HepG2 (cell line): Measurements from ENCODE around the gene MICALL2. TPM values are rescaled to one million over a fixed set of nuclear protein-coding genes. Genes with fewer than 3 reads are reported as not detected.

Experiments used
- BCL6 ChIP-seq: IDR thresholded peaks from 2 replicates; pipeline ENCODE4 v1.6.1; 2016; ENCODE audit warnings: missing genetic modification reagents, missing compliant biosample characterization
- BRD4 ChIP-seq: sonication (generic); formaldehyde crosslinking; IDR thresholded peaks from 2 replicates; pipeline ENCODE4 v1.4.0; 2020; ENCODE audit warnings: missing genetic modification reagents
- ELF4 ChIP-seq: sonication (generic); formaldehyde crosslinking; IDR thresholded peaks from 2 replicates; pipeline ENCODE4 v1.5.0; 2020; ENCODE audit warnings: missing genetic modification reagents, mild to moderate bottlenecking, moderate library complexity, borderline replicate concordance
- IRF2 ChIP-seq: IDR thresholded peaks from 2 replicates; pipeline ENCODE4 v1.6.1; 2018; ENCODE audit warnings: missing genetic modification reagents, missing compliant biosample characterization
- NFE2L2 ChIP-seq: fragments of 150-350 bp; IDR thresholded peaks from 2 replicates; pipeline ENCODE4 v1.6.1; 2014; ENCODE audit warnings: low read length
- NPAS2 ChIP-seq: sonication (generic); formaldehyde crosslinking; IDR thresholded peaks from 2 replicates; pipeline ENCODE4 v1.8.0; 2022; ENCODE audit warnings: mild to moderate bottlenecking, missing genetic modification reagents, borderline replicate concordance
- PITX1 ChIP-seq: sonication (generic); formaldehyde crosslinking; IDR thresholded peaks from 2 replicates; pipeline ENCODE4 v1.5.1; 2020; ENCODE audit warnings: mild to moderate bottlenecking, missing genetic modification reagents
- RXRA ChIP-seq: sonication (generic); formaldehyde crosslinking; IDR thresholded peaks from 2 replicates; pipeline ENCODE4 v1.5.1; 2020; ENCODE audit warnings: missing genetic modification reagents
- SMARCE1 ChIP-seq: fragments of 450-650 bp; IDR thresholded peaks from 2 replicates; pipeline ENCODE4 v1.6.1; 2017; ENCODE audit warnings: borderline replicate concordance
- SMC3 ChIP-seq: IDR thresholded peaks from 2 replicates; pipeline ENCODE4 v1.6.1; 2011; ENCODE audit warnings: low read length, improper control_type of control experiment
- TBP ChIP-seq: sonication (generic); formaldehyde crosslinking; IDR thresholded peaks from 2 replicates; pipeline ENCODE4 v1.5.0; 2020; ENCODE audit warnings: missing genetic modification reagents
- ZNF7 ChIP-seq: IDR thresholded peaks from 2 replicates; pipeline ENCODE4 v1.6.1; 2016; ENCODE audit warnings: missing biosample characterization, missing genetic modification reagents
- ZNF709 ChIP-seq: sonication (generic); formaldehyde crosslinking; IDR thresholded peaks from 2 replicates; pipeline ENCODE4 v1.5.0; 2020; ENCODE audit warnings: mild to moderate bottlenecking, missing genetic modification reagents
- polyA plus RNA-seq, 8 experiments: library from polyadenylated mRNA; depleted of rRNA in 3 of 8; stranded (reverse) in 7 of 8; unstranded in 1 of 8; fragments of >200 nt; fragmentation: Illumina TruSeq in 4 of 8; extraction: Trizol in 4 of 8; gene quantifications; 2 replicates each; pipeline versions ENCODE4 v1.2.1 to v1.2.3, GENCODE V29; 2011 to 2016; ENCODE audit warnings: low read depth in 4 of 8, missing spikeins in 1 of 8, mixed read lengths in 1 of 8; ENCODE audit not compliant: insufficient read depth in 1 of 8
- total RNA-seq, 5 experiments: library from RNA; depleted of rRNA; stranded (reverse); fragments of >200 nt; fragmentation: Illumina TruSeq; extraction: Trizol; gene quantifications; 2 replicates each; pipeline ENCODE4 v1.2.3, GENCODE V29; 2016; ENCODE audit warnings: low read depth in 1 of 5
- TF ChIP-seq, protein P1 (sequence below): sonication (generic); formaldehyde crosslinking; IDR thresholded peaks from 2 replicates; pipeline ENCODE4 v1.8.1; 2023; ENCODE audit warnings: mild to moderate bottlenecking, missing genetic modification reagents
- TF ChIP-seq, protein P2 (sequence below), 2 experiments: IDR thresholded peaks; 2 replicates each; pipeline ENCODE4 v1.6.1; 2011 to 2012; ENCODE audit warnings: low read length in 2 of 2, borderline replicate concordance in 1 of 2, low read depth in 1 of 2, mild to moderate bottlenecking in 1 of 2, moderate library complexity in 1 of 2
- TF ChIP-seq, protein P3 (sequence below): sonication (generic); formaldehyde crosslinking; IDR thresholded peaks from 2 replicates; pipeline ENCODE4 v1.9.0; 2021; ENCODE audit warnings: missing genetic modification reagents, borderline replicate concordance
- TF ChIP-seq, protein P4 (sequence below): sonication (generic); formaldehyde crosslinking; IDR thresholded peaks from 2 replicates; pipeline ENCODE4 v1.4.0; 2020; ENCODE audit warnings: missing genetic modification reagents
- TF ChIP-seq, protein P5 (sequence below): sonication (generic); formaldehyde crosslinking; IDR thresholded peaks from 2 replicates; pipeline ENCODE4 v1.5.1; 2020; ENCODE audit warnings: missing genetic modification reagents, mild to moderate bottlenecking, borderline replicate concordance

Gene MICALL2
- total and polyA plus RNA-seq, 2 of the 13 experiments (the other 11 are each of a cell fraction or from before 2014, with no cell fraction given): 5.8 to 12.4 TPM

DNA sequence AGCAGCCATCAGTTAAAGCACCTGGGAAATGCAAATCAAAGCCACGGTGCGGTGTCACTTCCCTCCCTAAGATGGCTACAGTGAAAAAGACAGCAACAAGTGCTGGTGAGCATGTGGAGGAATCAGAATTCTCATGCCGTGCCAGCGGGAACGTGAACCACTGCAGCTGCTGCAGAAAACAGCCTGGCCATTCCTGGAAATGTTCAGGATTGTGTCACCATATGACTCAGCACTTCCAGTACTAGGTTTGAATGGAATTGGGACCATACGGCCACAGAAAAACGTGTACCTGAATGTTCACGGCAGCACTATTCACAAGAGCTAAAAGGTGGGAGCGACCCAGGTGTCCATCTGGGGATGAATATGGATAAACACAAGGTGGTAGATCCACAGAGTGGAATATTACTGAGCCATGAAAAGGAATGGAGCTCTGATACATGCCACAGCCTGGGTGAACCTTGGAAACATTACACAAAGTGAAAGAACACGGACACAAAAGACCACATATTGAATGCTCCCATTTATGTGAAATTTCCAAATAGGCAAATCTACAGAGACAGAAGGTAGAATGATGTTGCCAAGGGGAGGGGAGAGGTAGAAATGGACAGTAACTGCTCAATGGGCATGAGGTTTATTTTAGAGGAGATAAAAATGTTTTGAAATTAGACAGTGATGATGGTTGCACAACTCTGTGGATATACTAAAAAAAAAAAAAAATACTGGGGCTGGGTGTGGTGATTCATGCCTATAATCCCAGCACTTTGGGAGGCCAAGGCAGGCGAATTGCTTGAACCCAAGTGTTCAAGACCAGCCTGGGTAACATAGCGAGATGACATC lies 61.6 kb downstream of the MICALL2 start (continued):
- TF ChIP-seq NPAS2 (CRISPR knock-in tag): no peak
- TF ChIP-seq, protein P1, sequence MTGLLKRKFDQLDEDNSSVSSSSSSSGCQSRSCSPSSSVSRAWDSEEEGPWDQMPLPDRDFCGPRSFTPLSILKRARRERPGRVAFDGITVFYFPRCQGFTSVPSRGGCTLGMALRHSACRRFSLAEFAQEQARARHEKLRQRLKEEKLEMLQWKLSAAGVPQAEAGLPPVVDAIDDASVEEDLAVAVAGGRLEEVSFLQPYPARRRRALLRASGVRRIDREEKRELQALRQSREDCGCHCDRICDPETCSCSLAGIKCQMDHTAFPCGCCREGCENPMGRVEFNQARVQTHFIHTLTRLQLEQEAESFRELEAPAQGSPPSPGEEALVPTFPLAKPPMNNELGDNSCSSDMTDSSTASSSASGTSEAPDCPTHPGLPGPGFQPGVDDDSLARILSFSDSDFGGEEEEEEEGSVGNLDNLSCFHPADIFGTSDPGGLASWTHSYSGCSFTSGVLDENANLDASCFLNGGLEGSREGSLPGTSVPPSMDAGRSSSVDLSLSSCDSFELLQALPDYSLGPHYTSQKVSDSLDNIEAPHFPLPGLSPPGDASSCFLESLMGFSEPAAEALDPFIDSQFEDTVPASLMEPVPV (CRISPR knock-in tag): no peak
- TF ChIP-seq, protein P2, sequence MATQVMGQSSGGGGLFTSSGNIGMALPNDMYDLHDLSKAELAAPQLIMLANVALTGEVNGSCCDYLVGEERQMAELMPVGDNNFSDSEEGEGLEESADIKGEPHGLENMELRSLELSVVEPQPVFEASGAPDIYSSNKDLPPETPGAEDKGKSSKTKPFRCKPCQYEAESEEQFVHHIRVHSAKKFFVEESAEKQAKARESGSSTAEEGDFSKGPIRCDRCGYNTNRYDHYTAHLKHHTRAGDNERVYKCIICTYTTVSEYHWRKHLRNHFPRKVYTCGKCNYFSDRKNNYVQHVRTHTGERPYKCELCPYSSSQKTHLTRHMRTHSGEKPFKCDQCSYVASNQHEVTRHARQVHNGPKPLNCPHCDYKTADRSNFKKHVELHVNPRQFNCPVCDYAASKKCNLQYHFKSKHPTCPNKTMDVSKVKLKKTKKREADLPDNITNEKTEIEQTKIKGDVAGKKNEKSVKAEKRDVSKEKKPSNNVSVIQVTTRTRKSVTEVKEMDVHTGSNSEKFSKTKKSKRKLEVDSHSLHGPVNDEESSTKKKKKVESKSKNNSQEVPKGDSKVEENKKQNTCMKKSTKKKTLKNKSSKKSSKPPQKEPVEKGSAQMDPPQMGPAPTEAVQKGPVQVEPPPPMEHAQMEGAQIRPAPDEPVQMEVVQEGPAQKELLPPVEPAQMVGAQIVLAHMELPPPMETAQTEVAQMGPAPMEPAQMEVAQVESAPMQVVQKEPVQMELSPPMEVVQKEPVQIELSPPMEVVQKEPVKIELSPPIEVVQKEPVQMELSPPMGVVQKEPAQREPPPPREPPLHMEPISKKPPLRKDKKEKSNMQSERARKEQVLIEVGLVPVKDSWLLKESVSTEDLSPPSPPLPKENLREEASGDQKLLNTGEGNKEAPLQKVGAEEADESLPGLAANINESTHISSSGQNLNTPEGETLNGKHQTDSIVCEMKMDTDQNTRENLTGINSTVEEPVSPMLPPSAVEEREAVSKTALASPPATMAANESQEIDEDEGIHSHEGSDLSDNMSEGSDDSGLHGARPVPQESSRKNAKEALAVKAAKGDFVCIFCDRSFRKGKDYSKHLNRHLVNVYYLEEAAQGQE (IDR thresholded peaks at IDR 0.05; ENCODE audit: borderline replicate concordance in 1 of 2, low read depth in 1 of 2, low read length in 2 of 2): no peak
- TF ChIP-seq ZNF7: peak; percentile 63; the same call in 1 of the 2 replicates
- no peak for TF ChIP-seq SMARCE1
- no peak for TF ChIP-seq PITX1 (CRISPR knock-in tag)
- no peak for TF ChIP-seq ZNF709 (CRISPR knock-in tag)
- no peak for TF ChIP-seq RXRA (CRISPR knock-in tag)
- no peak for TF ChIP-seq TBP
- TF ChIP-seq SMC3: no peak
- TF ChIP-seq ELF4 (CRISPR knock-in tag): no peak
- TF ChIP-seq, protein P3, sequence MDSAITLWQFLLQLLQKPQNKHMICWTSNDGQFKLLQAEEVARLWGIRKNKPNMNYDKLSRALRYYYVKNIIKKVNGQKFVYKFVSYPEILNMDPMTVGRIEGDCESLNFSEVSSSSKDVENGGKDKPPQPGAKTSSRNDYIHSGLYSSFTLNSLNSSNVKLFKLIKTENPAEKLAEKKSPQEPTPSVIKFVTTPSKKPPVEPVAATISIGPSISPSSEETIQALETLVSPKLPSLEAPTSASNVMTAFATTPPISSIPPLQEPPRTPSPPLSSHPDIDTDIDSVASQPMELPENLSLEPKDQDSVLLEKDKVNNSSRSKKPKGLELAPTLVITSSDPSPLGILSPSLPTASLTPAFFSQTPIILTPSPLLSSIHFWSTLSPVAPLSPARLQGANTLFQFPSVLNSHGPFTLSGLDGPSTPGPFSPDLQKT (CRISPR knock-in tag): no peak
- TF ChIP-seq, protein P4, sequence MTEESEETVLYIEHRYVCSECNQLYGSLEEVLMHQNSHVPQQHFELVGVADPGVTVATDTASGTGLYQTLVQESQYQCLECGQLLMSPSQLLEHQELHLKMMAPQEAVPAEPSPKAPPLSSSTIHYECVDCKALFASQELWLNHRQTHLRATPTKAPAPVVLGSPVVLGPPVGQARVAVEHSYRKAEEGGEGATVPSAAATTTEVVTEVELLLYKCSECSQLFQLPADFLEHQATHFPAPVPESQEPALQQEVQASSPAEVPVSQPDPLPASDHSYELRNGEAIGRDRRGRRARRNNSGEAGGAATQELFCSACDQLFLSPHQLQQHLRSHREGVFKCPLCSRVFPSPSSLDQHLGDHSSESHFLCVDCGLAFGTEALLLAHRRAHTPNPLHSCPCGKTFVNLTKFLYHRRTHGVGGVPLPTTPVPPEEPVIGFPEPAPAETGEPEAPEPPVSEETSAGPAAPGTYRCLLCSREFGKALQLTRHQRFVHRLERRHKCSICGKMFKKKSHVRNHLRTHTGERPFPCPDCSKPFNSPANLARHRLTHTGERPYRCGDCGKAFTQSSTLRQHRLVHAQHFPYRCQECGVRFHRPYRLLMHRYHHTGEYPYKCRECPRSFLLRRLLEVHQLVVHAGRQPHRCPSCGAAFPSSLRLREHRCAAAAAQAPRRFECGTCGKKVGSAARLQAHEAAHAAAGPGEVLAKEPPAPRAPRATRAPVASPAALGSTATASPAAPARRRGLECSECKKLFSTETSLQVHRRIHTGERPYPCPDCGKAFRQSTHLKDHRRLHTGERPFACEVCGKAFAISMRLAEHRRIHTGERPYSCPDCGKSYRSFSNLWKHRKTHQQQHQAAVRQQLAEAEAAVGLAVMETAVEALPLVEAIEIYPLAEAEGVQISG (CRISPR knock-in tag): no peak
- TF ChIP-seq NFE2L2: peak; percentile 92
- 0 out of 2 replicates have a peak, but pooled peaks have one; percentile 31 for TF ChIP-seq BCL6 (CRISPR knock-in tag)
- TF ChIP-seq, protein P5, sequence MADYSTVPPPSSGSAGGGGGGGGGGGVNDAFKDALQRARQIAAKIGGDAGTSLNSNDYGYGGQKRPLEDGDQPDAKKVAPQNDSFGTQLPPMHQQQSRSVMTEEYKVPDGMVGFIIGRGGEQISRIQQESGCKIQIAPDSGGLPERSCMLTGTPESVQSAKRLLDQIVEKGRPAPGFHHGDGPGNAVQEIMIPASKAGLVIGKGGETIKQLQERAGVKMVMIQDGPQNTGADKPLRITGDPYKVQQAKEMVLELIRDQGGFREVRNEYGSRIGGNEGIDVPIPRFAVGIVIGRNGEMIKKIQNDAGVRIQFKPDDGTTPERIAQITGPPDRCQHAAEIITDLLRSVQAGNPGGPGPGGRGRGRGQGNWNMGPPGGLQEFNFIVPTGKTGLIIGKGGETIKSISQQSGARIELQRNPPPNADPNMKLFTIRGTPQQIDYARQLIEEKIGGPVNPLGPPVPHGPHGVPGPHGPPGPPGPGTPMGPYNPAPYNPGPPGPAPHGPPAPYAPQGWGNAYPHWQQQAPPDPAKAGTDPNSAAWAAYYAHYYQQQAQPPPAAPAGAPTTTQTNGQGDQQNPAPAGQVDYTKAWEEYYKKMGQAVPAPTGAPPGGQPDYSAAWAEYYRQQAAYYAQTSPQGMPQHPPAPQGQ: no peak
- TF ChIP-seq BRD4 (CRISPR knock-in tag): no peak
- TF ChIP-seq IRF2 (CRISPR knock-in tag): no peak
